H1 (cell line): ENCODE results near the gene MYPOP. TPM values are rescaled to one million over a fixed set of nuclear protein-coding genes. Genes with fewer than 3 reads are reported as not detected.
A peak's percentile ranks its signal among the peaks of the same experiment; 100 is the strongest.

Experiments used
- CTCF ChIA-PET: fragments of 300-600 bp; sonication (Branson Sonifier 250); formaldehyde crosslinking; loops from one replicate; lab custom pipeline; 2021; ENCODE audit not compliant: partially characterized antibody; lab: Charles Lee
- POLR2A ChIA-PET: fragments of 300-600 bp; sonication (Branson Sonifier 250); formaldehyde crosslinking; loops from one replicate; lab custom pipeline; 2021; ENCODE audit warnings: inconsistent platforms; ENCODE audit not compliant: partially characterized antibody; lab: Charles Lee
- DNase-seq, 2 experiments: peaks; one replicate each; pipeline versions ENCODE4 v3.0.0 to v3.0.0-alpha.2; 2010 to 2022; ENCODE audit warnings: low spot score in 2 of 2, low read depth in 1 of 2, mixed read lengths in 1 of 2
- FAIRE-seq: peaks from 2 replicates; lab custom pipeline; 2011; peaks lifted over from hg19 to GRCh38; lab: Jason Lieb, UNC
- H2AFZ ChIP-seq: 2 replicates; pipeline ENCODE4 v1.8.1; 2012; ENCODE audit warnings: low read length, inconsistent platforms
- H2AK5ac ChIP-seq: 2 replicates; pipeline ENCODE4 v1.6.1; 2013; ENCODE audit warnings: low read depth, low read length
- H2BK120ac ChIP-seq: replicated peaks from 2 replicates; pipeline ENCODE3; 2013; ENCODE audit warnings: low read depth, low read length, inconsistent platforms
- H2BK12ac ChIP-seq: 2 replicates; pipeline ENCODE4 v1.6.1; 2013; ENCODE audit warnings: low read depth, low read length
- H2BK15ac ChIP-seq: 2 replicates; pipeline ENCODE4 v1.6.1; 2013; ENCODE audit warnings: low read length
- H2BK20ac ChIP-seq: 2 replicates; pipeline ENCODE4 v1.6.1; 2013; ENCODE audit warnings: low read length
- H2BK5ac ChIP-seq: 2 replicates; pipeline ENCODE4 v1.6.1; 2013; ENCODE audit warnings: low read depth, low read length
- H3K14ac ChIP-seq: 2 replicates; pipeline ENCODE4 v1.6.1; 2013; ENCODE audit warnings: inconsistent platforms; ENCODE audit not compliant: insufficient read length
- H3K18ac ChIP-seq: 2 replicates; pipeline ENCODE4 v1.6.1; 2013; ENCODE audit warnings: low read length; ENCODE audit errors: extremely low read depth
- H3K23ac ChIP-seq: 2 replicates; pipeline ENCODE4 v1.6.1; 2013; ENCODE audit warnings: inconsistent platforms; ENCODE audit not compliant: insufficient read length
- H3K23me2 ChIP-seq: 2 replicates; pipeline ENCODE4 v1.6.1; 2013; ENCODE audit warnings: low read depth, low read length
- H3K27ac ChIP-seq: 2 replicates; pipeline ENCODE4 v1.6.1; 2011; ENCODE audit warnings: low read depth, low read length, inconsistent platforms
- H3K27me3 ChIP-seq, 4 experiments: replicated peaks in 1 of 4; 1 replicate in 1 of 4; 2 replicates in 3 of 4; pipeline versions ENCODE4 v1.6.1 to v1.8.1; 2011 to 2013; ENCODE audit warnings: low read length in 3 of 4, mild to moderate bottlenecking in 3 of 4, inconsistent platforms in 2 of 4, mixed read lengths in 2 of 4, moderate library complexity in 1 of 4; ENCODE audit not compliant: control insufficient read depth in 3 of 4, insufficient read depth in 3 of 4; ENCODE audit errors: extremely low read depth in 1 of 4
- H3K36me3 ChIP-seq, 4 experiments: 2 replicates each; pipeline versions ENCODE4 v1.6.1 to v1.8.1; 2011 to 2013; ENCODE audit warnings: mild to moderate bottlenecking in 4 of 4, low read length in 3 of 4, moderate library complexity in 2 of 4, control low read depth in 1 of 4, inconsistent platforms in 1 of 4; ENCODE audit not compliant: insufficient read depth in 4 of 4, control insufficient read depth in 2 of 4
- H3K4ac ChIP-seq: replicated peaks from 2 replicates; pipeline ENCODE3; 2013; ENCODE audit warnings: low read length, low read depth, mixed read lengths, inconsistent platforms; ENCODE audit not compliant: insufficient read length
- H3K4me1 ChIP-seq, 4 experiments: replicated peaks in 1 of 4; 1 replicate in 1 of 4; 2 replicates in 3 of 4; pipeline versions ENCODE4 v1.6.1 to v1.8.1; 2011 to 2013; ENCODE audit warnings: low read length in 3 of 4, inconsistent platforms in 2 of 4, mixed read lengths in 1 of 4; ENCODE audit not compliant: insufficient read depth in 4 of 4, control insufficient read depth in 3 of 4
- H3K4me2 ChIP-seq, 2 experiments: 2 replicates each; pipeline versions ENCODE4 v1.6.1 to v1.8.1; 2011 to 2013; ENCODE audit warnings: low read depth in 2 of 2, low read length in 2 of 2, control low read depth in 1 of 2, inconsistent platforms in 1 of 2, mild to moderate bottlenecking in 1 of 2; ENCODE audit not compliant: insufficient read depth in 1 of 2
- H3K4me3 ChIP-seq, 4 experiments: fragments of 200-600, 300-600 bp in 1 of 4; sonication (generic), shearing (Covaris generic), sonication (Bioruptor Twin) in 1 of 4; 2 replicates each; pipeline versions ENCODE4 v1.5.1 to v1.8.1; 2011 to 2016; ENCODE audit warnings: low read length in 4 of 4, low read depth in 3 of 4, control low read depth in 2 of 4, inconsistent platforms in 2 of 4, mild to moderate bottlenecking in 2 of 4, mixed read lengths in 1 of 4, moderate library complexity in 1 of 4; ENCODE audit not compliant: insufficient read depth in 2 of 4; ENCODE audit errors: extremely low read depth in 1 of 4
- H3K56ac ChIP-seq: replicated peaks from 2 replicates; pipeline ENCODE3; 2013; ENCODE audit warnings: low read depth, mild to moderate bottlenecking, mixed read lengths, low read length, inconsistent platforms; ENCODE audit not compliant: insufficient read length
- H3K79me1 ChIP-seq: 2 replicates; pipeline ENCODE4 v1.6.1; 2013; ENCODE audit warnings: low read depth, low read length, control low read depth
- H3K79me2 ChIP-seq, 2 experiments: 2 replicates each; pipeline versions ENCODE4 v1.6.1 to v1.8.1; 2012 to 2013; ENCODE audit warnings: low read length in 2 of 2, mild to moderate bottlenecking in 2 of 2, inconsistent platforms in 1 of 2; ENCODE audit not compliant: insufficient read depth in 2 of 2, control insufficient read depth in 1 of 2
- H3K9ac ChIP-seq, 4 experiments: replicated peaks in 1 of 4; 1 replicate in 1 of 4; 2 replicates in 3 of 4; pipeline versions ENCODE4 v1.6.1 to v1.8.1; 2011 to 2013; ENCODE audit warnings: low read depth in 3 of 4, low read length in 3 of 4, control low read depth in 2 of 4, mild to moderate bottlenecking in 2 of 4, moderate library complexity in 2 of 4, inconsistent platforms in 1 of 4; ENCODE audit errors: extremely low read depth in 1 of 4
- H3K9me3 ChIP-seq, 2 experiments: 2 replicates each; pipeline versions ENCODE4 v1.6.1 to v1.8.1; 2012 to 2013; ENCODE audit warnings: mild to moderate bottlenecking in 2 of 2, moderate library complexity in 2 of 2, control low read depth in 1 of 2, inconsistent platforms in 1 of 2, low read depth in 1 of 2, low read length in 1 of 2, mixed read lengths in 1 of 2; ENCODE audit not compliant: insufficient read depth in 2 of 2
- H4K20me1 ChIP-seq, 2 experiments: replicated peaks in 1 of 2; 2 replicates each; pipeline versions ENCODE3 to v1.8.1; 2011 to 2013; ENCODE audit warnings: inconsistent platforms in 2 of 2, low read length in 2 of 2, mild to moderate bottlenecking in 1 of 2; ENCODE audit not compliant: insufficient read depth in 2 of 2, control insufficient read depth in 1 of 2
- H4K5ac ChIP-seq: 2 replicates; pipeline ENCODE4 v1.6.1; 2013; ENCODE audit warnings: low read length, low read depth, mixed read lengths, inconsistent platforms; ENCODE audit not compliant: insufficient read length
- H4K8ac ChIP-seq: 2 replicates; pipeline ENCODE4 v1.8.0; 2013; ENCODE audit warnings: mild to moderate bottlenecking, moderate library complexity, low read length, inconsistent platforms; ENCODE audit not compliant: insufficient read depth; ENCODE audit errors: extremely low read depth
- H4K91ac ChIP-seq: replicated peaks from 2 replicates; pipeline ENCODE3; 2013; ENCODE audit warnings: low read length, mixed read lengths, inconsistent platforms; ENCODE audit not compliant: insufficient read length
- CTBP2 ChIP-seq: IDR thresholded peaks from 2 replicates; pipeline ENCODE4 v1.7.0; 2011; ENCODE audit warnings: borderline replicate concordance, mild to moderate bottlenecking, moderate library complexity, mixed read lengths, low read length; ENCODE audit not compliant: insufficient read depth, insufficient read length
- EP300 ChIP-seq, 2 experiments: IDR thresholded peaks; 1 replicate in 1 of 2; 2 replicates in 1 of 2; pipeline ENCODE4 v1.6.1; 2011 to 2012; ENCODE audit warnings: low read depth in 2 of 2, low read length in 2 of 2, mild to moderate bottlenecking in 2 of 2, borderline replicate concordance in 1 of 2, inconsistent platforms in 1 of 2, moderate library complexity in 1 of 2
- GABPA ChIP-seq: IDR thresholded peaks from 2 replicates; pipeline ENCODE4 v1.6.1; 2011; ENCODE audit warnings: mild to moderate bottlenecking, low read length, moderate library complexity, borderline replicate concordance; ENCODE audit not compliant: insufficient read depth
- RFX5 ChIP-seq: IDR thresholded peaks from 2 replicates; pipeline ENCODE4 v1.6.1; 2011; ENCODE audit warnings: low read depth, low read length, improper control_type of control experiment, borderline replicate concordance
- RNF2 ChIP-seq: fragments of 200-900, 300-1000 bp; sonication (generic); IDR thresholded peaks from 2 replicates; pipeline ENCODE4 v1.7.1; 2016; ENCODE audit warnings: borderline replicate concordance, low read depth, mild to moderate bottlenecking, antibody characterized with exemption, low read length; ENCODE audit not compliant: poor library complexity, severe bottlenecking; ENCODE audit errors: missing control alignments
- SIRT6 ChIP-seq: IDR thresholded peaks from one replicate; pipeline ENCODE4 v1.7.1; 2012; ENCODE audit warnings: low read length, inconsistent platforms
- SP4 ChIP-seq: IDR thresholded peaks from 2 replicates; pipeline ENCODE4 v1.6.1; 2012; ENCODE audit warnings: low read length, inconsistent platforms
- TAF7 ChIP-seq: optimal IDR thresholded peaks from 2 replicates; pipeline ENCODE3; 2011; ENCODE audit warnings: low read depth, mild to moderate bottlenecking, inconsistent platforms, low read length, moderate library complexity, borderline replicate concordance
- ZNF274 ChIP-seq: IDR thresholded peaks from 2 replicates; pipeline ENCODE4 v1.7.0; 2012; ENCODE audit warnings: low read length, borderline replicate concordance; ENCODE audit errors: extremely low read depth
- WGBS, 2 experiments: shearing (Covaris generic) in 1 of 2; methylation state at CpG; one replicate each; pipeline versions ENCODE4 v1.1.6 to v1.1.7; 2013 to 2015; ENCODE audit warnings: low lambda C conversion rate in 2 of 2, mixed read lengths in 2 of 2, inconsistent platforms in 1 of 2, low coverage in 1 of 2, missing lambda C conversion rate in 1 of 2; ENCODE audit not compliant: insufficient replicate concordance in 2 of 2, insufficient coverage in 1 of 2, insufficient read length in 1 of 2; ENCODE audit errors: extremely low coverage in 1 of 2, missing lambda C conversion rate in 1 of 2; 5-methylcytosine and 5-hydroxymethylcytosine counted together
- polyA plus RNA-seq, 7 experiments: library from polyadenylated mRNA; depleted of rRNA in 3 of 7; stranded (reverse) in 5 of 7; unstranded in 2 of 7; fragments of >200 nt in 5 of 7; fragments of 200-250 nt in 2 of 7; gene quantifications; 1 replicate in 5 of 7; 2 replicates in 1 of 7; 4 replicates in 1 of 7; pipeline versions ENCODE4 v1.2.1 to v1.2.3, GENCODE V29; 2011 to 2013; ENCODE audit warnings: missing spikeins in 2 of 7, mixed read lengths in 2 of 7
- total RNA-seq: library from RNA; stranded (reverse); fragmentation: NEBNext Ultra II Directional; extraction: Animal tissue kit (Norgen Biotek cat#: 25700); gene quantifications from 2 replicates; pipeline ENCODE4 v1.2.1, GENCODE V29; 2021

MYPOP gene
- total and polyA plus RNA-seq, 2 of the 8 experiments (the other 6 are each of a cell fraction or from before 2014, with no cell fraction given) = 3.2 to 11.1 TPM

GRCh38 chr19:45885556-45886426 is 16.6 kb downstream of the MYPOP start, which contains the start of gene IRF2BP1:
Gene IRF2BP1, minus strand, starts transcription at chr19:45886141. Its CDS starts 367 bp downstream, at chr19:45885774.
- Histone ChIP-seq H3K4me2 (peak within 1 kb of the TSS; percentile 49 to 76), H3K23me2 (peaks cover 11% of the 10 kb centered on the region; the same call in 1 of the 2 replicates), H2AFZ (peak within 1 kb of the TSS; percentile 94; the same call in 1 of the 2 replicates), H3K18ac (peak within 1 kb of the TSS; percentile 87), H3K4me3 (peak within 1 kb of the TSS; percentile 71 to 80 (median 78)), H2BK12ac (peak within 1 kb of the TSS; percentile 50; the same call in 1 of the 2 replicates), H3K4me1 (peaks cover 6 to 28% (median 18%) of the 10 kb centered on the region in 4 experiments), H2BK120ac (no peak within 1 kb of the TSS), H3K36me3 (peaks cover 0 to 7% (median 0%) of the 10 kb centered on the region in 4 experiments; a peak in 1 of 8 replicates), H3K56ac (peak within 1 kb of the TSS; percentile 89), H2BK20ac (no peak within 1 kb of the TSS), H3K27me3 (no peaks in the 10 kb centered on the region), H2BK15ac (peak within 1 kb of the TSS; percentile 88; the same call in 1 of the 2 replicates), H3K79me1 (0 out of 2 replicates have a peak, but pooled peaks cover 2% of the 10 kb centered on the region), H3K79me2 (no peaks in the 10 kb centered on the region; a peak in 1 of 4 replicates), H3K27ac (peak within 1 kb of the TSS; percentile 86), H4K91ac (peak within 1 kb of the TSS; percentile 89), H3K23ac (no peak within 1 kb of the TSS), H3K14ac (no peak within 1 kb of the TSS), H4K8ac (peak within 1 kb of the TSS; percentile 98), H2BK5ac (peak within 1 kb of the TSS; percentile 60), H3K9me3 (no peaks in the 10 kb centered on the region), H2AK5ac (no peak within 1 kb of the TSS), H4K20me1 (peaks cover 3 to 12% of the 10 kb centered on the region in 2 experiments), H4K5ac (peak within 1 kb of the TSS; percentile 93), H3K9ac (peak within 1 kb of the TSS; percentile 62 to 81 (median 76)), H3K4ac (no peak within 1 kb of the TSS)
- FAIRE-seq = no peak
- peak in 1 of 2 experiments; percentile 91 for DNase-seq
- POLR2A ChIA-PET = interaction anchor here (0.6 to 9.8 kb wide), 18 partner anchors 11 to 121 kb away, joined by 3 to 277 read pairs (median 4); partner anchors contain the start of genes CCDC61, FOXA3, MYPOP and RSPH6A
- 1% methylated on average over 54 of the region's 107 CpGs; no CpG with 5 or more reads in 1 of the 2 experiments for WGBS, 2 experiments
- CTCF ChIA-PET = interaction anchor here (0.6 to 10.7 kb wide), 10 partner anchors 17 to 107 kb away, joined by 3 to 208 read pairs (median 4); partner anchors contain the start of genes DMPK, DMWD, FOXA3 and MYPOP
- TF ChIP-seq SIRT6 (no peak), RNF2 (peak; percentile 46), GABPA (no peak), RFX5 (no peak), TAF7 (peak; percentile 47), SP4 (no peak), CTBP2 (no peak), ZNF274 (no peak), EP300 (IDR thresholded peaks at IDR 0.05; ENCODE audit: borderline replicate concordance in 1 of 2, low read depth in 2 of 2, low read length in 2 of 2) (peak in 1 of 2 experiments; percentile 42; a peak in 1 of 3 replicates)
